H9 (cell line): ENCODE data around the gene FAM174B. TPM values are rescaled to one million over a fixed set of nuclear protein-coding genes. Genes with fewer than 3 reads are reported as not detected.

Experiments used
- DNase-seq: peaks from one replicate; pipeline ENCODE4 v3.0.0-alpha.2; 2017
- H2AFZ ChIP-seq: one replicate; pipeline ENCODE4 v1.6.1; 2013; ENCODE audit warnings: mild to moderate bottlenecking, low read length, control low read depth, moderate library complexity
- H2AK5ac ChIP-seq: 2 replicates; pipeline ENCODE4 v1.6.1; 2013; ENCODE audit warnings: low read length, control low read depth, mixed read lengths; ENCODE audit not compliant: insufficient read length
- H2BK120ac ChIP-seq: one replicate; pipeline ENCODE4 v1.6.1; 2013; ENCODE audit warnings: low read depth, mild to moderate bottlenecking, low read length, control low read depth, inconsistent platforms; ENCODE audit not compliant: poor library complexity, severe bottlenecking
- H2BK12ac ChIP-seq: 2 replicates; pipeline ENCODE4 v1.6.1; 2013; ENCODE audit warnings: low read length, control low read depth, mixed read lengths, low read depth; ENCODE audit not compliant: insufficient read length
- H2BK15ac ChIP-seq: 2 replicates; pipeline ENCODE4 v1.6.1; 2013; ENCODE audit warnings: low read depth, low read length, control low read depth
- H2BK20ac ChIP-seq: one replicate; pipeline ENCODE4 v1.6.1; 2013; ENCODE audit warnings: low read depth, mild to moderate bottlenecking, low read length, control low read depth, inconsistent platforms; ENCODE audit not compliant: poor library complexity, severe bottlenecking
- H2BK5ac ChIP-seq: 2 replicates; pipeline ENCODE4 v1.6.1; 2013; ENCODE audit warnings: low read length, control low read depth, mixed read lengths; ENCODE audit not compliant: insufficient read length
- H3K14ac ChIP-seq: 2 replicates; pipeline ENCODE4 v1.6.1; 2013; ENCODE audit warnings: low read length, control low read depth; ENCODE audit not compliant: insufficient read depth
- H3K18ac ChIP-seq: 2 replicates; pipeline ENCODE4 v1.6.1; 2013; ENCODE audit warnings: low read depth, mild to moderate bottlenecking, mixed read lengths, low read length, control low read depth; ENCODE audit not compliant: insufficient read length
- H3K23ac ChIP-seq: 2 replicates; pipeline ENCODE4 v1.6.1; 2013; ENCODE audit warnings: low read length, control low read depth, mixed read lengths, low read depth; ENCODE audit not compliant: insufficient read length
- H3K23me2 ChIP-seq: 2 replicates; pipeline ENCODE4 v1.6.1; 2013; ENCODE audit warnings: low read depth, mild to moderate bottlenecking, mixed read lengths, low read length, control low read depth; ENCODE audit not compliant: insufficient read length, poor library complexity, severe bottlenecking
- H3K27ac ChIP-seq: 2 replicates; pipeline ENCODE4 v1.5.1; 2013; ENCODE audit warnings: low read length, control low read depth, mixed read lengths, low read depth; ENCODE audit not compliant: insufficient read length
- H3K27me3 ChIP-seq: 2 replicates; pipeline ENCODE4 v1.6.1; 2013; ENCODE audit warnings: low read length, control low read depth, inconsistent platforms; ENCODE audit not compliant: insufficient read depth
- H3K4ac ChIP-seq: 2 replicates; pipeline ENCODE4 v1.6.1; 2013; ENCODE audit warnings: low read depth, mild to moderate bottlenecking, control low read depth, inconsistent platforms, low read length, moderate library complexity
- H3K4me1 ChIP-seq: 2 replicates; pipeline ENCODE4 v1.6.1; 2013; ENCODE audit warnings: low read length, control low read depth, inconsistent platforms; ENCODE audit not compliant: insufficient read depth
- H3K4me2 ChIP-seq: 2 replicates; pipeline ENCODE4 v1.6.1; 2013; ENCODE audit warnings: low read length, control low read depth, mixed read lengths; ENCODE audit not compliant: insufficient read length, insufficient read depth
- H3K56ac ChIP-seq: 2 replicates; pipeline ENCODE4 v1.6.1; 2013; ENCODE audit warnings: low read depth, mild to moderate bottlenecking, mixed read lengths, low read length, control low read depth; ENCODE audit not compliant: insufficient read length
- H3K79me1 ChIP-seq: 2 replicates; pipeline ENCODE4 v1.6.1; 2013; ENCODE audit warnings: low read depth, mild to moderate bottlenecking, moderate library complexity, low read length, control low read depth, inconsistent platforms; ENCODE audit not compliant: insufficient read depth, poor library complexity, severe bottlenecking
- H3K79me2 ChIP-seq: 2 replicates; pipeline ENCODE4 v1.6.1; 2013; ENCODE audit warnings: low read length, control low read depth, inconsistent platforms; ENCODE audit not compliant: insufficient read depth
- H3K9ac ChIP-seq: 2 replicates; pipeline ENCODE4 v1.6.1; 2013; ENCODE audit warnings: low read length, control low read depth, mixed read lengths; ENCODE audit not compliant: insufficient read length; ENCODE audit errors: extremely low read depth
- H3K9me3 ChIP-seq: one replicate; pipeline ENCODE4 v1.6.1; 2013; ENCODE audit warnings: low read depth, low read length, inconsistent platforms; ENCODE audit not compliant: control insufficient read depth
- H3T11ph ChIP-seq: one replicate; pipeline ENCODE4 v1.6.1; 2013; ENCODE audit warnings: mild to moderate bottlenecking, low read length, control low read depth, inconsistent platforms
- H4K20me1 ChIP-seq: one replicate; pipeline ENCODE4 v1.6.1; 2013; ENCODE audit not compliant: control insufficient read depth, insufficient read length, insufficient read depth
- H4K5ac ChIP-seq: 2 replicates; pipeline ENCODE4 v1.6.1; 2013; ENCODE audit warnings: low read depth, mild to moderate bottlenecking, mixed read lengths, low read length, control low read depth; ENCODE audit not compliant: insufficient read length
- H4K8ac ChIP-seq: replicated peaks from 2 replicates; pipeline ENCODE4 v1.6.1; 2013; ENCODE audit warnings: low read length, control low read depth, mixed read lengths, low read depth; ENCODE audit not compliant: insufficient read length
- H4K91ac ChIP-seq: 2 replicates; pipeline ENCODE4 v1.6.1; 2013; ENCODE audit warnings: low read depth, mild to moderate bottlenecking, moderate library complexity, mixed read lengths, low read length, control low read depth; ENCODE audit not compliant: insufficient read length
- H3K27ac Mint-ChIP-seq, 3 experiments: 2 replicates in 2 of 3; 3 replicates in 1 of 3; pipeline ENCODE4 v1.8.0; 2020 to 2021; ENCODE audit warnings: mixed read lengths in 3 of 3, mild to moderate bottlenecking in 1 of 3, moderate library complexity in 1 of 3
- H3K27me3 Mint-ChIP-seq: 2 replicates; pipeline ENCODE4 v1.8.0; 2021; ENCODE audit warnings: low read depth, mild to moderate bottlenecking, moderate library complexity, mixed read lengths
- H3K36me3 Mint-ChIP-seq, 3 experiments: 2 replicates in 2 of 3; 3 replicates in 1 of 3; pipeline ENCODE4 v1.8.0; 2020 to 2021; ENCODE audit warnings: low read depth in 3 of 3, mixed read lengths in 3 of 3; ENCODE audit not compliant: insufficient read depth in 1 of 3
- H3K4me1 Mint-ChIP-seq, 2 experiments: 2 replicates each; pipeline ENCODE4 v1.8.0; 2020; ENCODE audit warnings: mixed read lengths in 2 of 2
- H3K4me3 Mint-ChIP-seq, 2 experiments: 2 replicates in 1 of 2; 3 replicates in 1 of 2; pipeline ENCODE4 v1.8.0; 2020 to 2021; ENCODE audit warnings: mild to moderate bottlenecking in 2 of 2, mixed read lengths in 2 of 2, moderate library complexity in 1 of 2
- H3K9me3 Mint-ChIP-seq, 2 experiments: 2 replicates in 1 of 2; 3 replicates in 1 of 2; pipeline ENCODE4 v1.8.0; 2020; ENCODE audit warnings: mild to moderate bottlenecking in 2 of 2, mixed read lengths in 2 of 2, moderate library complexity in 1 of 2
- CTCF ChIP-seq: fragments of 200-600 bp; sonication (generic); conservative IDR thresholded peaks from 3 replicates; pipeline ENCODE4 v1.8.0; 2021; ENCODE audit warnings: antibody characterized with exemption, mild to moderate bottlenecking
- WGBS: extraction: QIAGEN DNeasy Blood & Tissue Kit; methylation state at CpG from one replicate; pipeline ENCODE4 v1.1.7; 2013; ENCODE audit warnings: missing lambda C conversion rate, low lambda C conversion rate, mixed read lengths; ENCODE audit not compliant: insufficient read length; ENCODE audit errors: extremely low coverage; 5-methylcytosine and 5-hydroxymethylcytosine counted together
- total RNA-seq: library from RNA; stranded (reverse); gene quantifications from 2 replicates; pipeline ENCODE4 v1.2.1, GENCODE V29; 2021

FAM174B gene
- total RNA-seq, 1 experiment from 2014 or later: 38.0 TPM

- peaks cover 0 to 25% (median 11%) of the 10 kb centered on the region in 3 experiments; a peak in 4 of 7 replicates for H3K36me3 Mint-ChIP-seq
- no peaks in the 10 kb centered on the region for H3K79me1 ChIP-seq
- no peak overlapping the region for H2BK120ac ChIP-seq
- no peak overlapping the region for H2BK15ac ChIP-seq
- no CpG with 5 or more reads among the region's 25 CpGs for WGBS
- H2BK20ac ChIP-seq: no peak overlapping the region
- H2BK12ac ChIP-seq: no peak overlapping the region
- peak overlapping the region; percentile 17 to 94 (median 92); a peak in 5 of 7 replicates for H3K27ac Mint-ChIP-seq
- H2AK5ac ChIP-seq: no peak overlapping the region
- peaks cover 20 to 29% of the 10 kb centered on the region in 2 experiments for H3K4me1 Mint-ChIP-seq
- 0 out of 2 replicates have a peak, but pooled peaks cover 2% of the 10 kb centered on the region for H3K4me1 ChIP-seq
- H3K79me2 ChIP-seq: no peaks in the 10 kb centered on the region
- H4K91ac ChIP-seq: no peak overlapping the region
- no peak overlapping the region for H3K56ac ChIP-seq
- H3K9me3 Mint-ChIP-seq: no peaks in the 10 kb centered on the region; a peak in 1 of 5 replicates
- no peak overlapping the region for H2AFZ ChIP-seq
- no peak overlapping the region for H4K8ac ChIP-seq
- H4K5ac ChIP-seq: no peak overlapping the region
- no peak overlapping the region for H3T11ph ChIP-seq
- H4K20me1 ChIP-seq: no peaks in the 10 kb centered on the region
- DNase-seq: no peak
- no peak overlapping the region for H3K27ac ChIP-seq
- H3K23ac ChIP-seq: no peak overlapping the region
- H3K18ac ChIP-seq: no peak overlapping the region
- no peaks in the 10 kb centered on the region for H3K27me3 Mint-ChIP-seq
- no peak overlapping the region for H3K9ac ChIP-seq
- TF ChIP-seq CTCF: no peak
- H3K4me2 ChIP-seq: no peak overlapping the region
- H3K14ac ChIP-seq: no peak overlapping the region; the same call in 1 of the 2 replicates
- no peaks in the 10 kb centered on the region for H3K9me3 ChIP-seq
- no peak overlapping the region for H3K4me3 Mint-ChIP-seq
- H3K4ac ChIP-seq: no peak overlapping the region
- H3K23me2 ChIP-seq: no peaks in the 10 kb centered on the region
- no peaks in the 10 kb centered on the region for H3K27me3 ChIP-seq
- no peak overlapping the region for H2BK5ac ChIP-seq
Observed at GRCh38 chr15:92616621-92617548, 38.7 kb downstream of the FAM174B start.
